Endodermal cell (in vitro differentiated cells): ENCODE results near the gene STUM. TPM values are rescaled to one million over a fixed set of nuclear protein-coding genes. Genes with fewer than 3 reads are reported as not detected.

Experiments
- DNase-seq: peaks from one replicate; pipeline ENCODE4 v3.0.0-alpha.2; 2017
- H3K27ac ChIP-seq: 2 replicates; pipeline ENCODE4 v1.5.1; 2013; ENCODE audit warnings: mild to moderate bottlenecking, low read depth, low read length, moderate library complexity
- H3K27me3 ChIP-seq: 2 replicates; pipeline ENCODE4 v1.6.1; 2013; ENCODE audit warnings: mild to moderate bottlenecking, low read length, moderate library complexity; ENCODE audit not compliant: insufficient read depth, control insufficient read depth, poor library complexity, severe bottlenecking
- H3K36me3 ChIP-seq: 2 replicates; pipeline ENCODE4 v1.7.0; 2013; ENCODE audit warnings: mild to moderate bottlenecking, low read length, moderate library complexity; ENCODE audit not compliant: control insufficient read depth, insufficient read depth
- H3K4me1 ChIP-seq: one replicate; pipeline ENCODE4 v1.7.0; 2013; ENCODE audit warnings: low read length; ENCODE audit not compliant: control insufficient read depth, insufficient read depth
- H3K4me3 ChIP-seq: 2 replicates; pipeline ENCODE4 v1.5.1; 2013; ENCODE audit warnings: mild to moderate bottlenecking, low read length, moderate library complexity
- H3K9ac ChIP-seq: 2 replicates; pipeline ENCODE4 v1.6.1; 2013; ENCODE audit warnings: mild to moderate bottlenecking, low read length, moderate library complexity; ENCODE audit not compliant: poor library complexity, severe bottlenecking; ENCODE audit errors: extremely low read depth
- H3K9me3 ChIP-seq: 2 replicates; pipeline ENCODE4 v1.6.1; 2013; ENCODE audit warnings: mild to moderate bottlenecking, low read length, moderate library complexity; ENCODE audit not compliant: control insufficient read depth
- H3K27ac Mint-ChIP-seq: 2 replicates; pipeline ENCODE4 v1.8.0; 2020; ENCODE audit warnings: mixed read lengths
- H3K27me3 Mint-ChIP-seq: 2 replicates; pipeline ENCODE4 v1.8.0; 2021; ENCODE audit warnings: mild to moderate bottlenecking, mixed read lengths; ENCODE audit not compliant: insufficient read depth
- H3K36me3 Mint-ChIP-seq: 2 replicates; pipeline ENCODE4 v1.8.0; 2020; ENCODE audit warnings: low read depth, mixed read lengths
- H3K4me1 Mint-ChIP-seq: 2 replicates; pipeline ENCODE4 v1.8.0; 2020; ENCODE audit warnings: mixed read lengths
- H3K4me3 Mint-ChIP-seq: 2 replicates; pipeline ENCODE4 v1.8.0; 2020; ENCODE audit warnings: mild to moderate bottlenecking, moderate library complexity, mixed read lengths
- H3K9me3 Mint-ChIP-seq: 2 replicates; pipeline ENCODE4 v1.8.0; 2020; ENCODE audit warnings: mild to moderate bottlenecking, mixed read lengths
- WGBS, 2 experiments: methylation state at CpG; one replicate each; pipeline versions ENCODE4 v1.1.5 to v1.1.7; 2013; ENCODE audit warnings: missing lambda C conversion rate in 2 of 2, mixed read lengths in 1 of 2; ENCODE audit not compliant: insufficient coverage in 1 of 2, insufficient read length in 1 of 2; 5-methylcytosine and 5-hydroxymethylcytosine counted together
- total RNA-seq, 2 donors: library from RNA; stranded (reverse); fragmentation: NEBNext Ultra II Directional in 1 of 2; extraction: Animal tissue kit (Norgen Biotek cat#: 25700) in 1 of 2; gene quantifications; 2 replicates in 1 of 2; 3 replicates in 1 of 2; pipeline ENCODE4 v1.2.1, GENCODE V29; 2021
- TF ChIP-seq, protein P1 (sequence below): fragments of 200-600 bp; sonication (generic); conservative IDR thresholded peaks from 2 replicates; pipeline ENCODE4 v1.5.0; 2021; ENCODE audit warnings: antibody characterized with exemption, mild to moderate bottlenecking

Gene STUM
- total RNA-seq, 2 donors from 2014 or later, result 0.04 to 0.20 TPM

- Mint-ChIP-seq H3K9me3 (no peaks in the 10 kb centered on the region), H3K36me3 (no peaks in the 10 kb centered on the region), H3K4me1 (peaks cover 2% of the 10 kb centered on the region), H3K4me3 (no peak overlapping the region), H3K27me3 (no peaks in the 10 kb centered on the region), H3K27ac (no peak overlapping the region)
- DNase-seq, result no peak
- 74 to 78% methylated on average over 5 to 6 of the region's 6 CpGs for WGBS, 2 experiments
- no peaks in the 10 kb centered on the region for H3K4me1 ChIP-seq
- H3K9me3 ChIP-seq, result no peaks in the 10 kb centered on the region
- no peak overlapping the region for H3K4me3 ChIP-seq
- H3K36me3 ChIP-seq, result no peaks in the 10 kb centered on the region
- peaks cover under 1% of the 10 kb centered on the region for H3K27me3 ChIP-seq
- TF ChIP-seq, protein P1, sequence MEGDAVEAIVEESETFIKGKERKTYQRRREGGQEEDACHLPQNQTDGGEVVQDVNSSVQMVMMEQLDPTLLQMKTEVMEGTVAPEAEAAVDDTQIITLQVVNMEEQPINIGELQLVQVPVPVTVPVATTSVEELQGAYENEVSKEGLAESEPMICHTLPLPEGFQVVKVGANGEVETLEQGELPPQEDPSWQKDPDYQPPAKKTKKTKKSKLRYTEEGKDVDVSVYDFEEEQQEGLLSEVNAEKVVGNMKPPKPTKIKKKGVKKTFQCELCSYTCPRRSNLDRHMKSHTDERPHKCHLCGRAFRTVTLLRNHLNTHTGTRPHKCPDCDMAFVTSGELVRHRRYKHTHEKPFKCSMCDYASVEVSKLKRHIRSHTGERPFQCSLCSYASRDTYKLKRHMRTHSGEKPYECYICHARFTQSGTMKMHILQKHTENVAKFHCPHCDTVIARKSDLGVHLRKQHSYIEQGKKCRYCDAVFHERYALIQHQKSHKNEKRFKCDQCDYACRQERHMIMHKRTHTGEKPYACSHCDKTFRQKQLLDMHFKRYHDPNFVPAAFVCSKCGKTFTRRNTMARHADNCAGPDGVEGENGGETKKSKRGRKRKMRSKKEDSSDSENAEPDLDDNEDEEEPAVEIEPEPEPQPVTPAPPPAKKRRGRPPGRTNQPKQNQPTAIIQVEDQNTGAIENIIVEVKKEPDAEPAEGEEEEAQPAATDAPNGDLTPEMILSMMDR, result no peak
- no peak overlapping the region for H3K9ac ChIP-seq
- no peak overlapping the region for H3K27ac ChIP-seq
Measured at GRCh38 chr1:226571893-226572292, 23.3 kb downstream of the STUM start.

- Histone ChIP-seq H3K9ac (no peak overlapping the region), H3K9me3 (no peaks in the 10 kb centered on the region), H3K27ac (no peak overlapping the region), H3K4me3 (no peak overlapping the region), H3K27me3 (no peaks in the 10 kb centered on the region), H3K36me3 (no peaks in the 10 kb centered on the region), H3K4me1 (no peaks in the 10 kb centered on the region)
- Mint-ChIP-seq H3K4me1 (peaks cover 2% of the 10 kb centered on the region), H3K9me3 (no peaks in the 10 kb centered on the region), H3K36me3 (no peaks in the 10 kb centered on the region), H3K27ac (no peak overlapping the region), H3K4me3 (no peak overlapping the region), H3K27me3 (no peaks in the 10 kb centered on the region)
- TF ChIP-seq, protein P1, result no peak
- WGBS, 2 experiments, result 93 to 97% methylated on average over 7 to 8 of the region's 8 CpGs
- no peak for DNase-seq
Measured at GRCh38 chr1:226572325-226572726, 23.8 kb downstream of the STUM start.

- WGBS, 2 experiments, result 84 to 100% methylated on average over 2 of the region's 2 CpGs
- peaks cover 2% of the 10 kb centered on the region for H3K4me1 Mint-ChIP-seq
Measured at GRCh38 chr1:226574044-226574443, 25.5 kb downstream of the STUM start.

More at GRCh38 chr1:226574044-226574443, 25.5 kb downstream of the STUM start:
- Mint-ChIP-seq H3K27ac (no peak overlapping the region), H3K9me3 (no peaks in the 10 kb centered on the region), H3K27me3 (no peaks in the 10 kb centered on the region), H3K36me3 (no peaks in the 10 kb centered on the region), H3K4me3 (no peak overlapping the region)
- H3K4me1 ChIP-seq, result no peaks in the 10 kb centered on the region
- H3K9me3 ChIP-seq, result no peaks in the 10 kb centered on the region
- TF ChIP-seq, protein P1, result no peak
- H3K27ac ChIP-seq, result no peak overlapping the region
- H3K27me3 ChIP-seq, result no peaks in the 10 kb centered on the region
- no peak overlapping the region for H3K9ac ChIP-seq
- no peak overlapping the region for H3K4me3 ChIP-seq
- no peak for DNase-seq
- no peaks in the 10 kb centered on the region for H3K36me3 ChIP-seq
